Stimulated activated CD4-positive, alpha-beta T cell treated with anti-CD3 and anti-CD28 coated beads, TNF-alpha, amount 100 ng/mL, for 1 hour (primary cell): ENCODE results near the gene LRRK1.

Experiments used
- DNase-seq, 3 donors: peaks; one replicate each; pipeline ENCODE4 v3.0.0-alpha.2; 2020; ENCODE audit warnings: low read depth in 3 of 3, low spot score in 1 of 3

Gene LRRK1

GRCh38 chr15:100968050-100968966 is 49.2 kb downstream of the LRRK1 start:
- DNase-seq: no peak

GRCh38 chr15:100972975-100973350 is 53.8 kb downstream of the LRRK1 start:
- no peak for DNase-seq

- no peak for DNase-seq
These were observed 54.4 kb downstream of the LRRK1 start for GRCh38 chr15:100973351-100974111.

- DNase-seq: no peak
These were observed 55.9 kb downstream of the LRRK1 start for GRCh38 chr15:100975043-100975442.

GRCh38 chr15:100980410-100981046 is 61.4 kb downstream of the LRRK1 start:
- no peak for DNase-seq

GRCh38 chr15:100981086-100981485 is 61.9 kb downstream of the LRRK1 start:
- DNase-seq: no peak

GRCh38 chr15:100983221-100983620 is 64.1 kb downstream of the LRRK1 start:
- DNase-seq: no peak

- no peak for DNase-seq
These were observed 66.2 kb downstream of the LRRK1 start for GRCh38 chr15:100985401-100985800.

- no peak for DNase-seq
These were observed 67.2 kb downstream of the LRRK1 start for GRCh38 chr15:100986158-100986896.

- DNase-seq: no peak
These were observed 68.0 kb downstream of the LRRK1 start for GRCh38 chr15:100987143-100987542.

- DNase-seq: no peak
These were observed 69.1 kb downstream of the LRRK1 start for GRCh38 chr15:100988297-100988696.

- DNase-seq: no peak
These were observed 69.7 kb downstream of the LRRK1 start for GRCh38 chr15:100988857-100989256.

- DNase-seq: no peak
These were observed 75.7 kb downstream of the LRRK1 start for GRCh38 chr15:100994597-100995446.

- no peak for DNase-seq
These were observed 76.6 kb downstream of the LRRK1 start for GRCh38 chr15:100995471-100996430.

GRCh38 chr15:100997442-100997841 is 78.3 kb downstream of the LRRK1 start:
- DNase-seq: no peak

GRCh38 chr15:100998630-100999029 is 79.5 kb downstream of the LRRK1 start:
- DNase-seq: no peak

- no peak for DNase-seq
These were observed 80.2 kb downstream of the LRRK1 start for GRCh38 chr15:100999369-100999768.

- no peak for DNase-seq
These were observed 81.1 kb downstream of the LRRK1 start for GRCh38 chr15:101000271-101000681.

GRCh38 chr15:101001056-101001455 is 81.9 kb downstream of the LRRK1 start:
- no peak for DNase-seq
